Erythroblast (primary cell): ENCODE measurements around the gene RAD51B.

Experiments used
- GATA1 ChIP-seq: IDR thresholded peaks from 2 replicates; pipeline ENCODE4 v1.6.1; 2011; ENCODE audit warnings: low read depth, mild to moderate bottlenecking, control low read depth, low read length, moderate library complexity
- POLR2A ChIP-seq: IDR thresholded peaks from 2 replicates; pipeline ENCODE4 v1.6.1; 2011; ENCODE audit warnings: mild to moderate bottlenecking, low read length

DNA sequence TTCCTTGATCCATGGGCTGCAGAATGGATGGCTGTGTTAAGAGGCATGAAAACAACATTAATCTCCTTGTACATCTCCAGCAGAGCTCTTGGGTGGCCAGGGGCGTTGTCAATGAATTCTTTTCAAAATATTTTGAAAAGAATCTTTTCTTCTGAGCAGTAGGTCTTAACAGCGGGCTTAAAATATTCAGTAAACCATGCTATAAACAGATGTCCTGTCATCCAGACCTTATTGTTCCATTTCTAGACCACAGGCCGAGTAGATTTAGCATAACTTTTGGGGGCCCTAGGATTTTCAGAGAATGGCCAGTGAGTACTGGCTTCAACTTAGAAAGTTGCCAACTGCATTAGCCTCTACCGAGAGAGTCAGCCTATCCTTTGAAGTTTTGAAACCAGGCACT is 130.2 kb downstream of the RAD51B start:
- TF ChIP-seq POLR2A (no peak), GATA1 (no peak)
